HepG2 (cell line): ENCODE measurements around the gene PRMT2. TPM values are rescaled to one million over a fixed set of nuclear protein-coding genes. Genes with fewer than 3 reads are reported as not detected.
A peak's percentile ranks its signal among the peaks of the same experiment; 100 is the strongest.

ENCODE experiments used
- DNMT3B ChIP-seq: conservative IDR thresholded peaks from 2 replicates; pipeline ENCODE4 v1.6.1; 2016; ENCODE audit warnings: missing biosample characterization, control low read depth
- FOXO1 ChIP-seq: sonication (generic); formaldehyde crosslinking; IDR thresholded peaks from 2 replicates; pipeline ENCODE4 v1.4.0; 2020; ENCODE audit warnings: missing genetic modification reagents
- HNF1B ChIP-seq: sonication (generic); formaldehyde crosslinking; IDR thresholded peaks from 2 replicates; pipeline ENCODE4 v1.5.1; 2020; ENCODE audit warnings: mild to moderate bottlenecking, moderate library complexity, missing genetic modification reagents
- HOXD1 ChIP-seq: sonication (generic); formaldehyde crosslinking; IDR thresholded peaks from 2 replicates; pipeline ENCODE4 v1.5.0; 2020; ENCODE audit warnings: missing genetic modification reagents
- JUNB ChIP-seq: sonication (generic); formaldehyde crosslinking; IDR thresholded peaks from 2 replicates; pipeline ENCODE4 v1.8.0; 2022; ENCODE audit warnings: missing genetic modification reagents, mild to moderate bottlenecking, borderline replicate concordance
- MTERF4 ChIP-seq: sonication (generic); formaldehyde crosslinking; IDR thresholded peaks from 2 replicates; pipeline ENCODE4 v1.8.0; 2023; ENCODE audit warnings: mild to moderate bottlenecking, missing genetic modification reagents
- MXI1 ChIP-seq: IDR thresholded peaks from 3 replicates; pipeline ENCODE4 v1.6.1; 2012; ENCODE audit warnings: low read depth, low read length, inconsistent platforms, borderline replicate concordance
- MZF1 ChIP-seq: sonication (generic); formaldehyde crosslinking; IDR thresholded peaks from 2 replicates; pipeline ENCODE4 v1.8.1; 2023; ENCODE audit warnings: mild to moderate bottlenecking, missing genetic modification reagents, borderline replicate concordance
- NCOA1 ChIP-seq: sonication (generic); formaldehyde crosslinking; IDR thresholded peaks from 2 replicates; pipeline ENCODE4 v1.9.0; 2021; ENCODE audit warnings: missing genetic modification reagents
- NCOR1 ChIP-seq: fragments of 200-600 bp; sonication (generic); IDR thresholded peaks from 2 replicates; pipeline ENCODE4 v1.7.0; 2017; ENCODE audit warnings: antibody characterized with exemption, low read length, borderline replicate concordance
- NR2C2 ChIP-seq: sonication (generic); formaldehyde crosslinking; IDR thresholded peaks from 2 replicates; pipeline ENCODE4 v1.4.0; 2020; ENCODE audit warnings: missing genetic modification reagents, mild to moderate bottlenecking, moderate library complexity, borderline replicate concordance
- PHF20 ChIP-seq: sonication (generic); formaldehyde crosslinking; IDR thresholded peaks from 2 replicates; pipeline ENCODE4 v1.5.0; 2020; ENCODE audit warnings: mild to moderate bottlenecking, missing genetic modification reagents
- ZBTB25 ChIP-seq: IDR thresholded peaks from 2 replicates; pipeline ENCODE4 v1.6.1; 2018; ENCODE audit warnings: missing genetic modification reagents
- ZNF33A ChIP-seq: sonication (generic); formaldehyde crosslinking; IDR thresholded peaks from 2 replicates; pipeline ENCODE4 v1.5.1; 2020; ENCODE audit warnings: missing genetic modification reagents, mild to moderate bottlenecking, moderate library complexity, borderline replicate concordance
- ZNF552 ChIP-seq: sonication (generic); formaldehyde crosslinking; IDR thresholded peaks from 2 replicates; pipeline ENCODE4 v1.9.0; 2022; ENCODE audit warnings: missing genetic modification reagents, mild to moderate bottlenecking, borderline replicate concordance
- ZNF564 ChIP-seq: sonication (generic); formaldehyde crosslinking; IDR thresholded peaks from 2 replicates; pipeline ENCODE4 v1.8.1; 2023; ENCODE audit warnings: mild to moderate bottlenecking, missing genetic modification reagents
- ZNF672 ChIP-seq: sonication (generic); formaldehyde crosslinking; IDR thresholded peaks from 2 replicates; pipeline ENCODE4 v1.8.1; 2022; ENCODE audit warnings: missing genetic modification reagents
- ZNF709 ChIP-seq: sonication (generic); formaldehyde crosslinking; IDR thresholded peaks from 2 replicates; pipeline ENCODE4 v1.5.0; 2020; ENCODE audit warnings: mild to moderate bottlenecking, missing genetic modification reagents
- ZSCAN5A ChIP-seq: sonication (generic); formaldehyde crosslinking; IDR thresholded peaks from 2 replicates; pipeline ENCODE4 v1.8.0; 2022; ENCODE audit warnings: mild to moderate bottlenecking, missing genetic modification reagents, borderline replicate concordance
- polyA plus RNA-seq, 8 experiments: library from polyadenylated mRNA; depleted of rRNA in 3 of 8; stranded (reverse) in 7 of 8; unstranded in 1 of 8; fragments of >200 nt; fragmentation: Illumina TruSeq in 4 of 8; extraction: Trizol in 4 of 8; gene quantifications; 2 replicates each; pipeline versions ENCODE4 v1.2.1 to v1.2.3, GENCODE V29; 2011 to 2016; ENCODE audit warnings: low read depth in 4 of 8, missing spikeins in 1 of 8, mixed read lengths in 1 of 8; ENCODE audit not compliant: insufficient read depth in 1 of 8
- total RNA-seq, 5 experiments: library from RNA; depleted of rRNA; stranded (reverse); fragments of >200 nt; fragmentation: Illumina TruSeq; extraction: Trizol; gene quantifications; 2 replicates each; pipeline ENCODE4 v1.2.3, GENCODE V29; 2016; ENCODE audit warnings: low read depth in 1 of 5
- TF ChIP-seq, protein P1 (sequence below): sonication (generic); formaldehyde crosslinking; IDR thresholded peaks from 2 replicates; pipeline ENCODE4 v1.5.0; 2020; ENCODE audit warnings: mild to moderate bottlenecking, missing genetic modification reagents
- TF ChIP-seq, protein P2 (sequence below): IDR thresholded peaks from 2 replicates; pipeline ENCODE4 v1.6.1; 2016; ENCODE audit warnings: missing genetic modification reagents, missing compliant biosample characterization

The PRMT2 gene
- total and polyA plus RNA-seq, 2 of the 13 experiments (the other 11 are each of a cell fraction or from before 2014, with no cell fraction given) = 54.4 to 78.8 TPM

DNA sequence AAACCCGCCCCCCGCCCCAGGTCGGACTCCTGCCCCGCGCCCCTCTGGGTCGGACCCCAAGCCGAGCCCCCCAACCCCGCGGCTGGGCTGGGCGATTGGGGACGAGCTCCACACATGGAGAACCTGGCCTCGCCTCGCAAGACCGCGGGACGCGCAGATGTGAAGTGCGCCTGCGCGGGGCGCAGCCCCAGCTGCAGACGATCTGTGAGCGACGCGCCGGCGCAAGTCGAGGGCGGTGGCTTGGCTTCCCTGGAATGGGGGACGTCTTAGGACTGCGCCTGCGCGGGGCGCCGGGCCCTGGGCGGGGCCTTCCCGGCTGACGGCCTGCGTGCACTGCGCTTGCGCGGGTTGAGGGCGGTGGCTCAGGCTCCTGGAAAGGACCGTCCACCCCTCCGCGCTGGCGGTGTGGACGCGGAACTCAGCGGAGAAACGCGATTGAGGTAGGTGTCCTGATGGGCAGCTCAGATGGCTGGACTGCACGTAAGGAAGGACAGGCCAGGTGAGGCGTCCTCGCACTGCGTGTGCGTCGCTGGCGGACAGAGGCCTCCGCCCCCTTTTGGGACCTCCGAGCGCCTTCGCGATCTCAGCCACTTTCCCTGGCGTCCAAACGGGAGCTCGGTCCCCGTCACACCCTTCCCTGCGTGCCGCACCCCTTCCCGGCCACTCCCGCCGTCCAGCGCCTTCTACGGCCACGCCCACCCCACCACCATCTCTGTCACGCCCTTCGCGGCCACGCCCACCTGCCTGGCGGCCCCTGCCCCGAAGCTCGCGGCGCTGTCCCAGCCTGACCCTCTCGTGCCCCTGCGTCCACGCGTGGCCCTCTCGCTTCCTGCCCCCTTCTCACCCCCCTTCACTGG is at the start of gene PRMT2 (continued):
- peak; percentile 52; the same call in 1 of the 2 replicates for TF ChIP-seq ZNF552
- 0 out of 2 replicates have a peak, but pooled peaks have one; percentile 11 for TF ChIP-seq DNMT3B (CRISPR knock-in tag)
- TF ChIP-seq MZF1 = 0 out of 2 replicates have a peak, but pooled peaks have one; percentile 57
- 0 out of 2 replicates have a peak, but pooled peaks have one; percentile 85 for TF ChIP-seq NCOA1
- peak; percentile 8; the same call in 1 of the 2 replicates for TF ChIP-seq FOXO1 (CRISPR knock-in tag)
- TF ChIP-seq ZNF672 (CRISPR knock-in tag) = no peak
- peak; percentile 89 for TF ChIP-seq ZNF564 (CRISPR knock-in tag)
- peak; percentile 29; the same call in 1 of the 2 replicates for TF ChIP-seq NR2C2 (CRISPR knock-in tag)
- TF ChIP-seq HNF1B (CRISPR knock-in tag) = no peak; the same call in 1 of the 2 replicates
- peak; percentile 81; the same call in 1 of the 2 replicates for TF ChIP-seq ZSCAN5A (CRISPR knock-in tag)
- no peak for TF ChIP-seq JUNB
- TF ChIP-seq, protein P1, sequence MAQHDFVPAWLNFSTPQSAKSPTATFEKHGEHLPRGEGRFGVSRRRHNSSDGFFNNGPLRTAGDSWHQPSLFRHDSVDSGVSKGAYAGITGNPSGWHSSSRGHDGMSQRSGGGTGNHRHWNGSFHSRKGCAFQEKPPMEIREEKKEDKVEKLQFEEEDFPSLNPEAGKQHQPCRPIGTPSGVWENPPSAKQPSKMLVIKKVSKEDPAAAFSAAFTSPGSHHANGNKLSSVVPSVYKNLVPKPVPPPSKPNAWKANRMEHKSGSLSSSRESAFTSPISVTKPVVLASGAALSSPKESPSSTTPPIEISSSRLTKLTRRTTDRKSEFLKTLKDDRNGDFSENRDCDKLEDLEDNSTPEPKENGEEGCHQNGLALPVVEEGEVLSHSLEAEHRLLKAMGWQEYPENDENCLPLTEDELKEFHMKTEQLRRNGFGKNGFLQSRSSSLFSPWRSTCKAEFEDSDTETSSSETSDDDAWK (CRISPR knock-in tag) = no peak
- peak; percentile 59; the same call in 1 of the 2 replicates for TF ChIP-seq ZNF709
- TF ChIP-seq PHF20 (CRISPR knock-in tag) = no peak; the same call in none of the 2 replicates
- peak; percentile 98 for TF ChIP-seq MTERF4 (CRISPR knock-in tag)
- no peak for TF ChIP-seq HOXD1 (CRISPR knock-in tag)
- TF ChIP-seq, protein P2, sequence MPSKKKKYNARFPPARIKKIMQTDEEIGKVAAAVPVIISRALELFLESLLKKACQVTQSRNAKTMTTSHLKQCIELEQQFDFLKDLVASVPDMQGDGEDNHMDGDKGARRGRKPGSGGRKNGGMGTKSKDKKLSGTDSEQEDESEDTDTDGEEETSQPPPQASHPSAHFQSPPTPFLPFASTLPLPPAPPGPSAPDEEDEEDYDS (CRISPR knock-in tag) = peak; percentile 74
- peak; percentile 19; the same call in 1 of the 2 replicates for TF ChIP-seq ZBTB25 (CRISPR knock-in tag)
- peak; percentile 77; the same call in 1 of the 2 replicates for TF ChIP-seq ZNF33A
- 0 out of 2 replicates have a peak, but pooled peaks have one; percentile 44 for TF ChIP-seq NCOR1
- peak; percentile 90; the same call in 2 of the 3 replicates for TF ChIP-seq MXI1
